Activated CD8-positive, alpha-beta memory T cell treated with anti-CD3 and anti-CD28 coated beads, Interleukin-2, amount 10 ng/mL, durations not matched to agents 7 days and 5 days (primary cell): Measurements from ENCODE around the gene MTRR. TPM values are rescaled to one million over a fixed set of nuclear protein-coding genes. Genes with fewer than 3 reads are reported as not detected.
A peak's percentile ranks its signal among the peaks of the same experiment; 100 is the strongest.
"Not testable (repeated sequence)": the region's sequence is repeated elsewhere in the genome, so short reads cannot be mapped to it uniquely, and the experiment has no call there.

Source experiments
- ATAC-seq: fragments of 150-1000 bp; cut with Tn5 transposase; one replicate; pipeline ENCODE4 v1.10.0; 2021; ENCODE audit warnings: moderate library complexity
- CTCF ChIA-PET: fragments of 350-600 bp; sonication (Branson Sonifier 250); formaldehyde crosslinking; loops from one replicate; lab custom pipeline; 2021; ENCODE audit warnings: antibody characterized with exemption; lab: Charles Lee
- DNase-seq: peaks from one replicate; pipeline ENCODE4 v3.0.0-alpha.2; 2020
- H3K27ac Mint-ChIP-seq: one replicate; pipeline ENCODE4 v1.8.0; 2021; ENCODE audit warnings: mild to moderate bottlenecking, mixed read lengths
- H3K27me3 Mint-ChIP-seq: one replicate; pipeline ENCODE4 v1.8.0; 2021; ENCODE audit warnings: mixed read lengths
- H3K36me3 Mint-ChIP-seq: one replicate; pipeline ENCODE4 v1.8.0; 2021; ENCODE audit warnings: mild to moderate bottlenecking, mixed read lengths
- H3K4me1 Mint-ChIP-seq: one replicate; pipeline ENCODE4 v1.8.0; 2021; ENCODE audit warnings: mixed read lengths
- H3K4me3 Mint-ChIP-seq: one replicate; pipeline ENCODE4 v1.8.0; 2021; ENCODE audit warnings: mild to moderate bottlenecking, moderate library complexity, mixed read lengths
- H3K9me3 Mint-ChIP-seq: one replicate; pipeline ENCODE4 v1.8.0; 2022; ENCODE audit warnings: low read depth, mixed read lengths
- total RNA-seq, 2 experiments: library from RNA; stranded (reverse); gene quantifications; one replicate each; pipeline ENCODE4 v1.2.3, GENCODE V29; 2021

The MTRR gene
- total RNA-seq, 2 experiments from 2014 or later = 46.9 to 62.4 TPM

DNA sequence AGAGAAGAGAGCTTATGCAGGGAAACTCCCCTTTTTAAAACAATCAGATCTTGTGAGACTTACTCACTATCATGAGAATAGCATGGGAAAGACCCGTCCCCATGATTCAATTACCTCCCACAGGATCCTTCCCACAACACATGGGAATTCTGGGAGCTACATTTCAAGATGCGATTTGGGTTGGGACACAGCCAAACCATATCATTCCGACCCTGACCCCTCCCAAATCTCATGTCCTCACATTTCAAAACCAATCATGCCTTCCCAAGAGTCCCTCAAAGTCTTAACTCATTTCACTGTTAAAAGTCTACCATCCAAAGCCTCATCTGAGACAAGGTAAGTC is 42.5 kb downstream of the MTRR start:
- H3K36me3 Mint-ChIP-seq = peaks cover 40% of the 10 kb centered on the region
- H3K4me3 Mint-ChIP-seq, CTCF ChIA-PET, ATAC-seq, H3K4me1 Mint-ChIP-seq, H3K27me3 Mint-ChIP-seq, H3K27ac Mint-ChIP-seq, DNase-seq, H3K9me3 Mint-ChIP-seq: not testable (repeated sequence)

DNA sequence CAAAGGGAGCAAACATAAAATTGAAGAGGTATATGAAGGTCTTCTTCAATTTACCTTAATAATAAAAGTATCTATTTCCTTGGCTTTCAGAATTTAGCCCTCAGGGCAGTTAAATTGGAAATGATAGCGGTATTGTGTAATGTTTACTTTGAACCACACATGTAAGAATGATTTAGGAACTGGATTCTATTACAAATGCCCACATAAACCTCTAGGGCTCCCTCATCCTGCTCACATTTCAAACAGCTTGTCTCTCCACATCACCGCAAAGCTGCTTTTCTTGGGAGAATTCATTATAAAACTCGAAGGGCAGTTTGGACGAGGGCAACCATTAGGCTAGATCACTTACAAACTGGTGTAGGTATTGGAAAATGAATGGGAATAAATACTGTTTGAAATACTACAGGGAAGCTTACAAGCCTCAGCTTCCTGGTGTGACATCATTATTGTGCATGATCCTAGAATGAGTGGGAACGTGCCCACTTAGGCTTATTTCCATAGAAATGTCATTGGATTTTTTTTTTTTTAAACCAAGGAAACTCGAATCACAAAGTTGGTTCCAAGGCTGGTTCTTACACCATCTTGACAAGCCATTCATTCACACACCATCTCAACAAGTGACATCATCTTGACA is 47.3 kb downstream of the MTRR start:
- peaks cover 2% of the 10 kb centered on the region for H3K27me3 Mint-ChIP-seq
- CTCF ChIA-PET = no interaction called here
- H3K4me1 Mint-ChIP-seq = no peaks in the 10 kb centered on the region
- ATAC-seq (no peak), DNase-seq (no peak)
- H3K27ac Mint-ChIP-seq = no peak overlapping the region
- H3K36me3 Mint-ChIP-seq = peaks cover 8% of the 10 kb centered on the region
- H3K9me3 Mint-ChIP-seq = no peaks in the 10 kb centered on the region
- H3K4me3 Mint-ChIP-seq = no peak overlapping the region

DNA sequence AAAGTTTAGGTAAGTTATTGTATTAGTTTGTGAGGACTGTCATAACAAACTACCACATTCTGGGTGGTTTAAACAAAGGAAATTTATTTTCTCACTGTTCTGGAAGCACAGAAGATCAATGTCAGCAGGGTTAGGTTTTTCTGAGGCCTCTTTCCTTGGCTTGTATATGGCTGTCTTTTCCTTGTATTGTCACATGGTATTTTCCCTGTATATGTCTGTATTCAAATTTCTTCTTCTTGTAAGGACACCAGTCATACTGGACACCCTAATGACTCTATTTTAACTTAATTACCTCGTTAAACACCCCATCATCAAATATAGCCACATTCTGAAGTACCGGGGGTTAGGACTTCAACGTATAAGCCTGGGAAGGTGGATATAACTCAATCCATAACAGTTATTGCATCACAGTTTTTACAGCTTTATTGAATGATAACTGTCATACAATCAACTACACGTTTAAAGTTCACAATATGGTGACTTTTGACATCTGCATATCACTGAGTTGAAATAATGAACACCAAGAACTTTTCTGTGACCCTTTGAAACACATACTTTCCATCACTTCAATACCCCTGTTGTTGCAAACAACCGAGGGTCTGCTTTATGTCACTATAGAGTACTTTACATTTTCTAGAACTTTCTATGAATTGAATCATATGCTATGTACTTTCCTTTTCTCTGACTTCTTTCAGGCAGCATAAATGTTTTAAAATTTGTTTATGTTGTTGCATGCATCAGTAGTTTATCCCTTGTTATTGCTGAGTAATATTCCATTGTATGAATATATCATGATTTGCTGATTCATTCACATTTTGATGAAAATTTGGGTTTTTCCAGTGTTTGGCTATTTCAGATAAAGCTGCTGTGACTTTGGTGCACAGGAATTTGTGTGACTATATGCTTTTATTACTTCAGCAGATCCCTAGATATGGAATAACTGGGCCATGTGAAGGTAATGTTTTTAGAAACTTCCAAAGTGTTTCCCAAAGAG is 48.5 kb downstream of the MTRR start:
- no peak for ATAC-seq
- Mint-ChIP-seq H3K27me3 (peaks cover 4% of the 10 kb centered on the region), H3K27ac (no peak overlapping the region), H3K36me3 (peaks cover 3% of the 10 kb centered on the region), H3K9me3 (no peaks in the 10 kb centered on the region), H3K4me3 (no peak overlapping the region), H3K4me1 (no peaks in the 10 kb centered on the region)
- CTCF ChIA-PET = no interaction called here
- DNase-seq = no peak

GRCh38 chr5:7925961-7926695 is 57.2 kb downstream of the MTRR start:
- no peaks in the 10 kb centered on the region for H3K4me1 Mint-ChIP-seq
- ATAC-seq (no peak), DNase-seq (no peak)
- no peak overlapping the region for H3K27ac Mint-ChIP-seq
- peaks cover 5% of the 10 kb centered on the region for H3K27me3 Mint-ChIP-seq
- no peaks in the 10 kb centered on the region for H3K36me3 Mint-ChIP-seq
- no peak overlapping the region for H3K4me3 Mint-ChIP-seq
- CTCF ChIA-PET = interaction anchor here (1.5 kb wide), 1 partner anchor 39 kb away, joined by 4 read pairs; no protein-coding TSS in a partner anchor
- H3K9me3 Mint-ChIP-seq = no peaks in the 10 kb centered on the region

DNA sequence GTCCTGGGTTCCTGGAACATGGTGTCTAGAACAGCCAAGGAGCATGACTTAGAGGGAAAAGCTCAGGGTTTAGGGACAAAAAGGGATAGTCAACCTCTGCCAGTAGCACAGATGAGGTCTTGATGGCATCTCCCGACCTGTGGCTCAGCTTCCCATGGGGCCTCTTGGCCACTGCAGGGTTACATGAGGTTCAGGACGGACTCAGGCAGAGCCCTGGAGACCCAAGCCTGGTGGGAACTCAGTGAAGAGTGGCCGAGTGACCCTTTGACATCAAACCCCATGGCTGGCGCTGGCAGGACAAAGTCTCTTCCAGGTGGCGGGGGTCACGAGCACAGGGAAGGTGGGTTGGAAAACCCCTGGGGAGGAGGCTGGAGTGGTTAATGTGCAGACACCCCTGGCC is 57.8 kb downstream of the MTRR start:
- no peak overlapping the region for H3K4me3 Mint-ChIP-seq
- no peaks in the 10 kb centered on the region for H3K36me3 Mint-ChIP-seq
- H3K27ac Mint-ChIP-seq = no peak overlapping the region
- no peaks in the 10 kb centered on the region for H3K9me3 Mint-ChIP-seq
- ATAC-seq (no peak), DNase-seq (no peak)
- CTCF ChIA-PET = interaction anchor here (1.5 kb wide), 1 partner anchor 40 kb away, joined by 4 read pairs; no protein-coding TSS in a partner anchor
- peaks cover 5% of the 10 kb centered on the region for H3K27me3 Mint-ChIP-seq
- H3K4me1 Mint-ChIP-seq = no peaks in the 10 kb centered on the region

DNA sequence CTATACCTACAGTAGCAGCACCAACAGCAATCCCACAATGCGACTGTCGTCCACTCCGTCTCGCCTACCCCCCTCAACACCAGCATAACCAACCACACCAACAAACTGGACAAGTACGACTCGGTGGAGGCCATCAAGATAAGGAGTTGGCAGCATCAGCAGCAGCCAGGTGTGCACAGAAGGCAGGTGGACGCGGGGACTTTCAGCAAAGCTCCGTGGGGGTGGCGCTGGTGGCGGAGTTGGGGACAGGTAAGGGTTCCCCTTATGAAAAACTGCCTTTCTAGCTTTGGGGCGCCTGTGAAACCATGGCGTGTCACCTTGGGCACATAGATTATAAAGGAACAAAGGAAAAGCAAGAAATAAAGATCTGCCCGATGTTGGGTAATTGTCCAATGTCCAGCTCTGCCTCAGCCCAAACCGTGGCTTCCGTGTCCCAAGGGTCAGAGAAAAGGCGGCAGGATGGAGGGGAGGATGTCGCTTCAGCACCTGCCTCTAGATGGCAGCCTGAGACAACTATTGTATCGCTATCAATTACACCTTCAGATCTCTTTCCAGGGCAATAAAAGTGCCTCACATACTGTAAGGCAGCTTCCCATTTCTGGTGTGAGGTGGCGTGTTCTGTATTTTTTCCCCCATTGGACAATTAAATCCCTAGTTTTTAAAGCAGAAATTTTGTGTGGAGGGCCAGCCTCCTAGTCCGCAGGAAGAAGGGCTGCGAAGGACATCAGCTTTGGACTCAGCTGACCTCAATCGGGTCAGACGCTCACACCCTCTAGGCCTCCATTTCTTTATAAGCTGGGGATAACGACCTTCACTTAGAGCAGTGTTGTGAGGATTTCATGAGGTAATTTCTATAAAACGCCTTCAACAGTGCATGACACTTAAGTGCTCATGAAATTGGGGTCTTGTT is 58.8 kb downstream of the MTRR start:
- H3K4me1 Mint-ChIP-seq = no peaks in the 10 kb centered on the region
- H3K9me3 Mint-ChIP-seq = no peaks in the 10 kb centered on the region
- peak; percentile 61 for ATAC-seq
- no peak overlapping the region for H3K4me3 Mint-ChIP-seq
- DNase-seq = peak; percentile 56
- H3K27ac Mint-ChIP-seq = no peak overlapping the region
- no peaks in the 10 kb centered on the region for H3K36me3 Mint-ChIP-seq
- CTCF ChIA-PET = interaction anchor here (0.8 to 2.8 kb wide), 7 partner anchors 11 to 1283 kb away, joined by 3 to 9 read pairs (median 3); no protein-coding TSS in a partner anchor
- peaks cover 3% of the 10 kb centered on the region for H3K27me3 Mint-ChIP-seq

GRCh38 chr5:7930011-7930410 is 61.1 kb downstream of the MTRR start:
- no peak for ATAC-seq
- Mint-ChIP-seq H3K9me3 (no peaks in the 10 kb centered on the region), H3K36me3 (no peaks in the 10 kb centered on the region), H3K4me1 (no peaks in the 10 kb centered on the region), H3K27me3 (peaks cover 7% of the 10 kb centered on the region), H3K4me3 (no peak overlapping the region), H3K27ac (no peak overlapping the region)
- no peak for DNase-seq
- CTCF ChIA-PET = interaction anchor here (2.8 kb wide), 1 partner anchor 8 kb away, joined by 9 read pairs; no protein-coding TSS in a partner anchor

DNA sequence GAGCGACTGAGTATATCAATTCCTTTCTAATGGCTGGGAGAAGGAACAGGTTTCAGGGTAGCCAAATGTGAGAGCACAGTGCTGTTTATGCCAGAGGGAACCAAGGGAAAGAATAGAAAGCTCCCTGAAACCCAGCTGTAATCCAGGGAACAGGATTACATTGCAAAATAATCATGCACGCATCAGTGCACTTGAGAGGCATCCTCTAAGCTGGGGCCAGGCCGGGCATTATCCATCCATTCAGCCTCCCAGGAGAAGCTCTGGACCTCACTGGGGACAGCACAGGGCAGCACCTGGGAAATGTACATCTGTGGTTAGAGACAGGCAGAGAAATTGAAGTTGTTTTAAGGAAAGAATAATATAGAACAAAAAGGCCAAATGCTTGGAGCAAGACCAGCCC is 72.7 kb downstream of the MTRR start:
- peaks cover 4% of the 10 kb centered on the region for H3K27me3 Mint-ChIP-seq
- no peaks in the 10 kb centered on the region for H3K9me3 Mint-ChIP-seq
- DNase-seq (no peak), ATAC-seq (no peak)
- H3K4me1 Mint-ChIP-seq = no peaks in the 10 kb centered on the region
- no peaks in the 10 kb centered on the region for H3K36me3 Mint-ChIP-seq
- CTCF ChIA-PET = no interaction called here
- H3K4me3 Mint-ChIP-seq = no peak overlapping the region
- no peak overlapping the region for H3K27ac Mint-ChIP-seq

DNA sequence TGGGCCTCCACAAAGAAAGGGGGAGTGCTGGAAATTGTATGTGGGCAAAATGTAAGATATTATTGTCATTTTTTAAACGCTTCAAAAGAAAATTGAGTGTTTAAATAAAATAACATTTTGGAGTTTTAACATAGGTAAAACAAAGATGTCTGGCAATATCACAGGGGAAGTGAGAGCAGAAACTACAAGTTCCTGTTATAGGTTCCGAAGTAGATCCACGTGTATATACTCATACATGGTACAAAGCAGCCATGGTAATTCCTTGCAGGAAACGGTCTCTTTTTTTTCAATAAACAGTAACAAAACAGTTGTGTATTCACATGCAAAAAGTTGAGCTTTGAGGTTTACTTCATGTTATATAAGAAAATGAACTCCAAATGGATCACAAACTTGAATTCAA is 78.4 kb downstream of the MTRR start:
- no peak overlapping the region for H3K27ac Mint-ChIP-seq
- H3K9me3 Mint-ChIP-seq = no peaks in the 10 kb centered on the region
- H3K4me1 Mint-ChIP-seq = no peaks in the 10 kb centered on the region
- no peak overlapping the region for H3K4me3 Mint-ChIP-seq
- CTCF ChIA-PET = interaction anchor here (1.1 kb wide), 1 partner anchor 10 kb away, joined by 3 read pairs; no protein-coding TSS in a partner anchor
- H3K27me3 Mint-ChIP-seq = peaks cover 3% of the 10 kb centered on the region
- ATAC-seq = no peak
- DNase-seq = no peak
- H3K36me3 Mint-ChIP-seq = no peaks in the 10 kb centered on the region

Other genes with a start within 250 kb of the MTRR start
- gene CFAP90, start 18.0 kb upstream of the MTRR start, total RNA-seq = not detected
- 10 to 100 TPM; 10.5 to 14.7 TPM for gene FASTKD3, start 117 bp upstream of the MTRR start, total RNA-seq